SK-N-SH (cell line): Measurements from ENCODE around the gene COX15.

ENCODE experiments used
- CTCF ChIP-seq: fragments of 200-600 bp; sonication (generic); IDR thresholded peaks from 2 replicates; pipeline ENCODE4 v1.6.1; 2017; ENCODE audit warnings: antibody characterized with exemption, mild to moderate bottlenecking, moderate library complexity
- MAX ChIP-seq: IDR thresholded peaks from 2 replicates; pipeline ENCODE4 v1.4.0; 2012; ENCODE audit warnings: low read depth
- PBX3 ChIP-seq: IDR thresholded peaks from 2 replicates; pipeline ENCODE4; 2012
- POLR2AphosphoS5 ChIP-seq: IDR thresholded peaks from 2 replicates; pipeline ENCODE4 v1.6.1; 2012; ENCODE audit warnings: low read depth, low read length
- SMC3 ChIP-seq: IDR thresholded peaks from 2 replicates; pipeline ENCODE4 v1.6.1; 2012; ENCODE audit warnings: low read depth, low read length, improper control_type of control experiment

DNA sequence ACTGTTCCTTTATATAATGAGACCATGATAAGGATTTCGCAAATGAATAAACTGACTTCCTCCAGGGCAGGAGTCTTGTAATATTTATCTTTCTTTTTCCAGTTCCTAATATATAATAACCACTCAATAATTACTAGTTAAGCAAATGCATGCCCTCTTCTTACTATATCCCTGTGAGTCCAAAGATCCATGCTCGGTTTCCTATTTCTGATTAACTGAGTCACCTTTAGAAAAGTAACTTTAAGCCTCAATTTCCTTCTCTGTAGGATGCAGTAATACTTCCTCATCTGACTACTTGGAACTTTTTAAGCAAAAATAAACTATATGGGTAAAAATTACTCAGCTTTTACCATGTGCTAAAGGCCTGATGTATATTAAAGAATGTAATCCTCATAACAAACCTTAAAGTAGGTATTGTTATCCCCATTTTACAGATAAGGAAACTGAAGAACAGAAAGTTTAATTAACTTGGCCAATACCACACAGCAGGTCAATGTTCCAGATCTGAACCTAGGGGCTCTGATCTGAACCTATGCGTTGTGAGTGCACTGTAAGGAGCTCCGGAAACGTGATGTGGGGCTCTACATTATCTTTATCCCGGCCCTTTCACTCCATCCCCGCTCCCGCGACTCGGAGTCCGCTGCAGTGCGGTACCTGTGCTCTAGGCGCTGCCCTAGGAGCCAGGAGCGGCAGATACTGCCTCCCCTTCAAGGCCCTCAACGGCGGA is 458 bp downstream of the COX15 start:
- TF ChIP-seq MAX = no peak
- no peak for TF ChIP-seq PBX3
- TF ChIP-seq CTCF = no peak
- TF ChIP-seq SMC3 = no peak
- TF ChIP-seq POLR2AphosphoS5 = no peak
